ENCODE results near the gene KCNE4. TPM values are rescaled to one million over a fixed set of nuclear protein-coding genes. Genes with fewer than 3 reads are reported as not detected.

Gene KCNE4, protein sequence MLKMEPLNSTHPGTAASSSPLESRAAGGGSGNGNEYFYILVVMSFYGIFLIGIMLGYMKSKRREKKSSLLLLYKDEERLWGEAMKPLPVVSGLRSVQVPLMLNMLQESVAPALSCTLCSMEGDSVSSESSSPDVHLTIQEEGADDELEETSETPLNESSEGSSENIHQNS
- not detected in 2 replicates for total RNA-seq (2014; rRNA removed; shearing (Covaris generic))
- polyA plus RNA-seq (2015; cell fraction: cytosol; rRNA removed): 0.07 TPM in 1 of 2 replicates, not detected in the other
- polyA plus RNA-seq (2015; cell fraction: nucleus; rRNA removed): not detected in 2 replicates

GRCh38 chr2:223051693-223052289, at the start of gene KCNE4:
Gene KCNE4, plus strand, starts transcription at chr2:223052190. Its CDS starts 641 bp downstream, at chr2:223052831.
- DNase-seq (ENCODE audit: low read depth): no peak

DNA sequence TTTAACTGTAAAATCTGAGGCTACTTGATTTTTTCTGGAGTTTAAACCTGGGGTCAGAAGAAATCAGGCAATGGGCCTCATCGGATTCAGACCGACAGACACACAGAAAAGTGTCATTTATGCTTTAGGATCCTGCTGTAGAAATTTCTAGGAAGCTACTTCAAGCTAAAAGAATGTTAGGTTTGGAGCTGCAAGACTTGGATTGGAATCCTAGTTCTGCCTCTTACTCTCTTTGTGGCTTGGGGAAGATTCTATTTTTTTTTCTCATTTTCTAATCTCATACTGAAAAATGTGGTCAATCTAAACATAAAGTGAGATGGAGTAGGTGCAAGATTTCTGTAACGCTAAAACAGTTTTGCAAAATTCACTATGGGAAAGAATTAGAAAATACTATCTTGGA, 48.8 kb upstream of the KCNE4 start:
- no peak for DNase-seq (ENCODE audit: low read depth)

DNA sequence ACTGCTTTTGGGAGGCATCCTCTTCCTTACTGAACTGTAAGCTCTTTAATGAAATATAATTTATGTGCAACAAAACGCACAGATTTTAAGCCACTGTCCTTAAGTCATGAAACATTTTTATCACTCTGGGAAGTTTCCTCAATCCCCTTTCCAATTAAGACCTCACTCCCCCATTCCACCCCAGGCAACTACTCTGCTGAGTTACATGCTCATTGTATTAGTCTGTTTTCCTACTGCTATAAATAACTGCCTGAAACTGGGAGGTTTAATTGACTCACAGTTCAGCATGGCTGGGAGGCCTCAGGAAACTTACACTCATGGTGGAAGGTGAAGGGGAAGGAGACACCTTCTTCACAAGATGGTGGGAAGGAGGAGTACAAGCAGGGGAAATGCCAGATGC, 46.5 kb upstream of the KCNE4 start:
- no peak for DNase-seq (ENCODE audit: low read depth)

DNA sequence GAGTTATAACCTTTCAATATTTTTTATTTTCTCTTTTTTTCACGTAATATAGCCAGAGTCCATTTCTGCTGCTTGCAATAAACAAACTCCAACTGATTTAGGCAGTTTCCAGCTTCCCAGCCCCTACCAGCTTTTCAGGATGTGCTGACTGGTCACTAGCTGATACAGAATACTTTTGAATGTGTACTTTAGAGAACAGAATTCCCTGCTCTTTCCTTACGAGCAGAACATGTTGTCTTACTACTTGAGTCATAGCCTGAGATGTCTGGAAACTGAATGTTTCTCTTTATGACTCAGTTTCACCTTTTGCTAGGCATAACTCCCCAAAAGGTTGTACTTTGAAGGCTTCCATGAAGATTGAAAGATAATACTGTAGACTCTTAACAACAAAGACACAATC, 44.5 kb upstream of the KCNE4 start:
- no peak for DNase-seq (ENCODE audit: low read depth)

DNA sequence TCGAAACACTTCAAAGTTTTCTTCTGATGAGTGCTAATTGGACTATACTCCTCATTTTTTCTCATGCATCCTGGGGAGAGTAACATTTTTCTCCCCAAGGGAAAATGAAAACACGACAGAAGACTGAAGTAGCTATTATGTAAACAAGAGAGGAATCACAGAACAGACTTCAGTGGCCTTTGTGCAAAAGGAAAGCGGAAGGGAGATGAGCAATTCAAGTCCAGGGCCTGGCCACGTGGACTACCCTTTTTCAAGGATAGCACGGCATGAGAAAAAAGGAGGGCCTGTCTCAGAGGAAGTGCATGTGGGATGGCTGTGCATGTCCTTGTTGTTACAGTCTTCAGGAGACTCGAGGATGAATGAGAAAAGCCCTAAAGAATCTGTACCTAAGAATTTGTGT, 43.8 kb upstream of the KCNE4 start:
- peak; percentile 28 for DNase-seq (ENCODE audit: low read depth)

GRCh38 chr2:223008956-223009355, 43.0 kb upstream of the KCNE4 start:
- DNase-seq (ENCODE audit: low read depth): no peak

DNA sequence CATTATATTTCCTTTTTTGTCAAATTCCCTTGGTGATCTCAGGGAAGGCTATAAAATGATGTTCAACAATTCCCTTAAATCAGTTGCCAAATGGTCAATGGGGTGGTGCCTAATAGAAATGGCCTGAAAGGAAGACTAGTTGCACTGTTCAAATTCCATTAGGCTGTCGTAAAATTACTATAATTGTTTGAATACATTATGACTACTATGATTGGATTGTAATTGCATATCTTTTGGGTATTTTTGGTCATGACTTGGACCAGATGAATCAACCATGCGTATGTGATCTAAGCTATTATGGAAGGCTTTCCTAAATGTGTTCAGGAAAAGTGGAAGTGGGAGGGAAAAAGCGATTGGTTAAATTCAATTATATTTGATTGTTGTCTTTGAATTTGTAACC, 41.3 kb upstream of the KCNE4 start:
- peak; percentile 28 for DNase-seq (ENCODE audit: low read depth)

GRCh38 chr2:223012291-223012690, 39.7 kb upstream of the KCNE4 start:
- DNase-seq (ENCODE audit: low read depth): no peak

GRCh38 chr2:223019390-223019930, 32.5 kb upstream of the KCNE4 start:
- DNase-seq (ENCODE audit: low read depth): no peak

DNA sequence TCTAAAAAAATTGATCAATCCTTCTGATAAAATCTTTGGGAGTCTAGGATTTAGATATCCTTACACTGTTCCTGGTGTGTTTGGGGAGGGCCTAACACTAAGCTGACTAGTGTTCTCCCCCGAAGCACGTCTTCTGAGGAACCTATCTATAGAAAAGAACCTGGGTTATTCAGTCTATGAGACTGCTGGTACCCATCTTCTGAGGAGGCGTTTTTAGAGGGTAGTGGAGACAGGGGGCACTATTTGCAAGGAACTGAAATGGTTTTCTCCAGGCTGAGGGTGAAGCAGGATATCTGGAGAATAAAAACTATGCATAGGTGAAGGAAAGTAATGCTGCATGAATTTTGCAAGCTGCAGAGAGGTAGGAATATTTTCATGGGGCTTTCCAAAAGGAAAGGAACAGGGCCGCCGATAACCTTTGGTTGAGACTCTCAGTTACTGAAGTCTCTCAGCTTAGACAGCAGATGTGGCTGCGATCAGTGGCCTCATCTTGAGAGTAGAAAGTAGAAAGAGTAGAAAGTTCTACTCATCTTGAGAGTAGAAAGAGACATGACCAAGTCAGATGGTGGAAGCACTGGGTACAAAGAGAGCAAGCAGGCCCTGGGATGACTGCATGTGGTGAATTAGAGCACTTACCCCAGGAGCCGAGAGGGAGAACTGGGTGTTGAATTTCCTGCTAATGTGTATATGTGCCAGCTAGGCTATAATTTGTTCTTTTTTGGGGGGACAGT, 31.8 kb upstream of the KCNE4 start:
- no peak for DNase-seq (ENCODE audit: low read depth)

- DNase-seq (ENCODE audit: low read depth): no peak
Observed at GRCh38 chr2:223020971-223021675, 30.9 kb upstream of the KCNE4 start.

- no peak for DNase-seq (ENCODE audit: low read depth)
Observed at GRCh38 chr2:223026357-223027110, 25.5 kb upstream of the KCNE4 start.

DNA sequence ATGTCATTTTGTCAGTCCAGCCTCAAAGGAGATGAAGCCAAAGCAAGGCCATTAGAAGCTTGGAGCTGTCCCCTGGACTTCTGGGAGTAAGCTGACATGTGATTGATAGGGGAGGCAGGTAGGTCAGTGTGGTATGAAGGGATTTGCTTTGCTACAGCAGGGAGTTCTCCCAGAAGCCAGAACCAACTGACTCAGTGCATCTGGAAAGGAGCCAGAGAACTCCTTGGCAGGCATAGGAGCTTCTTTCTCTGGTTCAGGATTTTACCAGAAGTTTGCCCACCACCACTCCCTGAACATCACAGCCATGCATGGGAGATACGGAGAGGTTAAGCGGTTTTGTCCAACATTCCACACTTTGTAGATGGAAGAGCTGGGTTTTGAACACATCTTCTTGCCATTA, 24.5 kb upstream of the KCNE4 start:
- DNase-seq (ENCODE audit: low read depth): peak; percentile 75

DNA sequence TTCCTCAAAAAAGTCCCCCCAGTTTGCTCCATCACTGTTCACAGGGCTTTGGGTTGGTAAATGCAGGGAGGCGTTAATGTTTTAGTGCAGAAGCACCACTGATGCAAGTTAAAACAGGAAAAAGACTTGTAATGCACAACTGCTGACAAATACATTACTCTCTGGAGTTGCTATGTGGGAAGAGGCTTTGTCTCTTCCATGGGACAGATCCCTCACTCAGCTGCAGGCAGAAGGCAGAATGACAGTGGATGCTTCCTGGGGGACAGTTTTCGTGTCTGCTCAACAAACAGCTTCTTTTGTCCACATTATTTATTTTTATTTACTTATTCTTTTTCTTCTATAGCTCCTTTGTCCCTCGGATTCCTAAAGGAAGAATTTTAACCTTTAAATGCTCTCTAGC, 22.7 kb upstream of the KCNE4 start:
- no peak for DNase-seq (ENCODE audit: low read depth)

GRCh38 chr2:223032187-223033142, 19.5 kb upstream of the KCNE4 start:
- peak; percentile 85 for DNase-seq (ENCODE audit: low read depth)

DNA sequence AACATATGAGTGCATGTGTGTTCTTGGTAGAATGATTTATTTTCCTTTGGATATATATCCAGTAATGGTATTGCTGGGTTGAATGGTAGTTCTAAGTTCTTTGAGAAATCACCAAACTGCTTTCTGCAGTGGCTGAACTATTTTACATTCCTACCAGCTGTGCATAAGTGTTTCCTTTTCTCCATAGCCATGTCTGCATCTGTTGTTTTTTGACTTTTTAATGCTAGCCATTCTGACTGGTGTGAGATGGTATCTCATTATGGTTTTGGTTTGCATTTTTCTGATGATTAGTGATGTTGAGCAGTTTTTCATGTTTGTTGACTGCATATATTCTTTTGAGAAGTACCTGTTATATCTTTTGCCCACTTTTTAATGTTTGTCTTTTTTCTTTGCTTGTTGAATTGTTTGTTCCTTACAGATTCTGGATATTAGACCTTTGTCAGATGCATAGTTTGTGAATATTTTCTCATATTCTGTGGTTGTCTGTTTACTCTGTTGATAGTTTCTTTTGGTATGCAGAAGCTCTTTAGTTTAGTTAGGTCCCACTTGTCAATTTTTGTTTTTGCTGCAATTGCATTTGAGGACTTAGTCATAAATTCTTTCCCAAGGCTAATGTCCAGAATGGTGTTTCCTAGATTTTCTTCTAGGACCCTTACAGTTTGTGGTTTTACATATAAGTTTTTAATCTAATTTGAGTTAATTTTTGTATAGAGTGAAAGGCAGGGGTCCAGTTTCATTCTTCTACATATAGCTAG, 17.6 kb upstream of the KCNE4 start:
- DNase-seq (ENCODE audit: low read depth): no peak

GRCh38 chr2:223036790-223037444, 15.1 kb upstream of the KCNE4 start:
- no peak for DNase-seq (ENCODE audit: low read depth)

DNA sequence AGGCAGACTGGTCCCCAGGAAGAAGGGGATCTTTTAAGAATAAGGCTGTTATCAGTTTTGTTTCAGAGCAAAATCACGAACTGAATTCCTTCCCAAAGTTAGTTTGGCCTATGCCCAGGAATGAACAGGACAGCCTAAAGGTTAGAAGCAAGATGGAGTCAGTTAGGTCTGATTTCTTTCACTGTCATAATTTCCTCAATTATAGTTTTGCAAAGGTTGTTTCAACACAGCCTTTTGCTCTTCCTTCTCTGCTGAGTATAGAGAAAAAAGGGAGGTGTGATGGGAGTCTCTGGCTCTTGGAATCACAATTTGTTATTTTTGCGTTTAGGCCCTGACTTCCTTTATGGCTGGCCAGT, 14.6 kb upstream of the KCNE4 start:
- no peak for DNase-seq (ENCODE audit: low read depth)

DNA sequence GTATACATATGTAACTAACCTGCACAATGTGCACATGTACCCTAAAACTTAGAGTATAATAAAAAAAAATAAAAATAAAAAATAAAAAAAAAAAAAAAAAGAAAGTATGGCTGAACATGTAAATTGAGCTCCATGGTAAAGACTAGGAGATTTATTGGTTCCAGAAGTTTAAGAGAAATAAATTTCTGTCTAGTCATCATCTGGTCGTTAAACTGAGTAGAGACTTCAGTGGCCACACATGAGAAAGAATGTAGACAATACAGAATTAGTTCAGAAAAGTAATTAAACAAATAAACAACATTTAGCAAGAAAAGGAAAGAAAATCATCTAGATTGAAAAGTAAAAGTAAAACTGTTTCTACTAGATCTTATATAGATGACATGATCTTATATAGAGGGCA, 12.4 kb upstream of the KCNE4 start:
- no peak for DNase-seq (ENCODE audit: low read depth)
